Measurements from ENCODE around the gene C2orf72. TPM values are rescaled to one million over a fixed set of nuclear protein-coding genes. Genes with fewer than 3 reads are reported as not detected.

C2orf72 gene
- total and polyA plus RNA-seq, 7 donors: 0.36 to 20.4 (median 18.5) TPM; not detected in 2

GRCh38 chr2:231056453-231057416 is 19.4 kb downstream of the C2orf72 start, which contains the start of gene PSMD1:
Gene PSMD1, plus strand, starts transcription at chr2:231056867. Its CDS starts 159 bp downstream, at chr2:231057026.
- DNase-seq: peak; percentile 95
- peak within 1 kb of the TSS; percentile 90 to 96 (median 95) for H3K4me3 ChIP-seq
- no peak for TF ChIP-seq EP300 (IDR thresholded peaks at IDR 0.05)
- peak; percentile 74 to 87 (median 80) for TF ChIP-seq CTCF (IDR thresholded peaks at IDR 0.05)
- TF ChIP-seq POLR2A (IDR thresholded peaks at IDR 0.05): peak in 1 of 2 donors; percentile 21
- peak; percentile 15 to 82 (median 66) for TF ChIP-seq POLR2AphosphoS5 (IDR thresholded peaks at IDR 0.05)
- intact Hi-C loops (cut with DNase I): no loop called here
- H3K27me3 ChIP-seq: no peaks in the 10 kb centered on the region
- peaks cover 0 to 55% (median 39%) of the 10 kb centered on the region in 4 donors for H3K4me1 ChIP-seq
- peaks cover 0 to 8% (median 0%) of the 10 kb centered on the region in 4 donors for H3K36me3 ChIP-seq
- H3K9me3 ChIP-seq: no peaks in the 10 kb centered on the region
- H3K27ac ChIP-seq: peak within 1 kb of the TSS; percentile 89 to 93 (median 90)
- WGBS, 2 donors: 0% methylated on average over 73 of the region's 73 CpGs

GRCh38 chr2:231057590-231057989 is 20.3 kb downstream of the C2orf72 start:
- peak overlapping the region; percentile 89 to 93 (median 90) for H3K27ac ChIP-seq
- 2 to 9% methylated on average over 10 of the region's 10 CpGs for WGBS, 2 donors
- peaks cover 0 to 49% (median 35%) of the 10 kb centered on the region in 4 donors for H3K4me1 ChIP-seq
- no peak for TF ChIP-seq POLR2A (IDR thresholded peaks at IDR 0.05)
- no peak for TF ChIP-seq EP300 (IDR thresholded peaks at IDR 0.05)
- H3K27me3 ChIP-seq: no peaks in the 10 kb centered on the region
- intact Hi-C loops (cut with DNase I): no loop called here
- peak overlapping the region; percentile 90 to 96 (median 95) for H3K4me3 ChIP-seq
- no peaks in the 10 kb centered on the region for H3K9me3 ChIP-seq
- DNase-seq: no peak
- peaks cover 0 to 16% (median 3%) of the 10 kb centered on the region in 4 donors for H3K36me3 ChIP-seq

- Histone ChIP-seq H3K27me3 (no peaks in the 10 kb centered on the region), H3K9me3 (no peaks in the 10 kb centered on the region), H3K27ac (no peak overlapping the region), H3K4me1 (peaks cover 0 to 42% (median 33%) of the 10 kb centered on the region in 4 donors), H3K4me3 (no peak overlapping the region), H3K36me3 (peaks cover 0 to 30% (median 7%) of the 10 kb centered on the region in 4 donors)
- intact Hi-C loops (cut with DNase I): no loop called here
- 77 to 87% methylated on average over 4 of the region's 4 CpGs for WGBS, 2 donors
- no peak for DNase-seq
- TF ChIP-seq CTCF (IDR thresholded peaks at IDR 0.05) (no peak), EP300 (IDR thresholded peaks at IDR 0.05) (no peak), POLR2AphosphoS5 (IDR thresholded peaks at IDR 0.05) (no peak), POLR2A (IDR thresholded peaks at IDR 0.05) (no peak)
Observed at GRCh38 chr2:231058761-231059550, 21.6 kb downstream of the C2orf72 start.

GRCh38 chr2:231059756-231060155 is 22.4 kb downstream of the C2orf72 start:
- H3K9me3 ChIP-seq: no peaks in the 10 kb centered on the region
- WGBS, 2 donors: 86 to 90% methylated on average over 2 of the region's 2 CpGs
- H3K27ac ChIP-seq: no peak overlapping the region
- DNase-seq: no peak
- H3K4me1 ChIP-seq: peaks cover 0 to 42% (median 33%) of the 10 kb centered on the region in 4 donors
- H3K36me3 ChIP-seq: peaks cover 0 to 38% (median 10%) of the 10 kb centered on the region in 4 donors
- intact Hi-C loops (cut with DNase I): no loop called here
- TF ChIP-seq CTCF (IDR thresholded peaks at IDR 0.05) (no peak), EP300 (IDR thresholded peaks at IDR 0.05) (no peak), POLR2AphosphoS5 (IDR thresholded peaks at IDR 0.05) (no peak), POLR2A (IDR thresholded peaks at IDR 0.05) (no peak)
- no peaks in the 10 kb centered on the region for H3K27me3 ChIP-seq
- no peak overlapping the region for H3K4me3 ChIP-seq

Measured in sigmoid colon (tissue), 7 donors.